Osteocyte (in vitro differentiated cells): Measurements from ENCODE around the gene RAB8A. TPM values are rescaled to one million over a fixed set of nuclear protein-coding genes. Genes with fewer than 3 reads are reported as not detected.

Experiments
- DNase-seq: peaks from one replicate; pipeline ENCODE4 v3.0.0; 2021; ENCODE audit warnings: mixed read lengths; ENCODE audit not compliant: unreplicated experiment; ENCODE audit errors: extremely low spot score
- H3K27ac Mint-ChIP-seq: one replicate; pipeline ENCODE4 v1.8.0; 2021; ENCODE audit warnings: mild to moderate bottlenecking, mixed read lengths; ENCODE audit not compliant: unreplicated experiment
- H3K27me3 Mint-ChIP-seq: one replicate; pipeline ENCODE4 v1.8.0; 2021; ENCODE audit warnings: mixed read lengths; ENCODE audit not compliant: unreplicated experiment
- H3K36me3 Mint-ChIP-seq: one replicate; pipeline ENCODE4 v1.8.0; 2021; ENCODE audit warnings: mixed read lengths; ENCODE audit not compliant: unreplicated experiment
- H3K4me1 Mint-ChIP-seq: one replicate; pipeline ENCODE4 v1.8.0; 2021; ENCODE audit warnings: mixed read lengths; ENCODE audit not compliant: unreplicated experiment
- H3K4me3 Mint-ChIP-seq: one replicate; pipeline ENCODE4 v1.8.0; 2021; ENCODE audit warnings: mild to moderate bottlenecking, moderate library complexity, mixed read lengths; ENCODE audit not compliant: unreplicated experiment
- H3K9me3 Mint-ChIP-seq: one replicate; pipeline ENCODE4 v1.8.0; 2021; ENCODE audit warnings: mixed read lengths; ENCODE audit not compliant: unreplicated experiment
- CTCF ChIP-seq: fragments of 200-600 bp; sonication (generic); IDR thresholded peaks from 2 replicates; pipeline ENCODE4 v1.5.0; 2021; ENCODE audit warnings: antibody characterized with exemption, mild to moderate bottlenecking, moderate library complexity
- long read RNA-seq: library from polyadenylated mRNA; unstranded; transcript quantifications from one replicate; pipeline ENCODE4 v2.0.0, GENCODE V29; 2021
- total RNA-seq: library from RNA; stranded (reverse); gene quantifications from 2 replicates; pipeline ENCODE4 v1.2.1, GENCODE V29; 2021

Gene RAB8A
- 55.9 and 61.1 TPM in 2 replicates for total RNA-seq
- long read RNA-seq, transcript RAB8A-201 (8 exons, 2,827 nt): major isoform, 548 of 576 reads
- long read RNA-seq, transcript RAB8A-202 (8 exons, 1,315 nt): minor isoform, 5 of 576 reads
- long read RNA-seq, partial matches to known transcripts: 2 of 576 reads
- long read RNA-seq, other reads (novel, unspliced or antisense): 20 of 576 reads

GRCh38 chr19:16111160-16111908 lies at the start of gene RAB8A:
Gene RAB8A, plus strand, starts transcription at chr19:16111889. Its CDS starts 13 bp downstream, at chr19:16111902.
- Mint-ChIP-seq H3K4me1 (peaks cover 20% of the 10 kb centered on the region), H3K36me3 (peaks cover 4% of the 10 kb centered on the region), H3K9me3 (no peaks in the 10 kb centered on the region), H3K27me3 (no peaks in the 10 kb centered on the region), H3K4me3 (peak within 1 kb of the TSS; percentile 96), H3K27ac (peak within 1 kb of the TSS; percentile 97)
- DNase-seq: peak; percentile 100
- peak; percentile 97 for TF ChIP-seq CTCF

GRCh38 chr19:16061943-16062342 lies 49.7 kb upstream of the RAB8A start:
- Mint-ChIP-seq H3K4me1 (peaks cover 33% of the 10 kb centered on the region), H3K4me3 (no peak overlapping the region), H3K36me3 (no peaks in the 10 kb centered on the region), H3K27me3 (peaks cover 2% of the 10 kb centered on the region), H3K27ac (no peak overlapping the region), H3K9me3 (peaks cover 11% of the 10 kb centered on the region)
- TF ChIP-seq CTCF: no peak
- DNase-seq: no peak

GRCh38 chr19:16062789-16063188 lies 48.9 kb upstream of the RAB8A start:
- H3K4me1 Mint-ChIP-seq: peaks cover 36% of the 10 kb centered on the region

GRCh38 chr19:16064209-16064889 lies 47.3 kb upstream of the RAB8A start:
- H3K36me3 Mint-ChIP-seq: no peaks in the 10 kb centered on the region
- H3K27me3 Mint-ChIP-seq: no peaks in the 10 kb centered on the region
- H3K9me3 Mint-ChIP-seq: peaks cover 7% of the 10 kb centered on the region
- DNase-seq: no peak
- TF ChIP-seq CTCF: no peak
- H3K27ac Mint-ChIP-seq: peak overlapping the region; percentile 73
- peaks cover 36% of the 10 kb centered on the region for H3K4me1 Mint-ChIP-seq
- H3K4me3 Mint-ChIP-seq: no peak overlapping the region

More at GRCh38 chr19:16062789-16063188, 48.9 kb upstream of the RAB8A start:
- peak; percentile 77 for TF ChIP-seq CTCF
- Mint-ChIP-seq H3K27ac (no peak overlapping the region), H3K27me3 (no peaks in the 10 kb centered on the region), H3K4me3 (no peak overlapping the region), H3K36me3 (no peaks in the 10 kb centered on the region), H3K9me3 (peaks cover 7% of the 10 kb centered on the region)
- DNase-seq: no peak

GRCh38 chr19:16066611-16067104 lies 45.0 kb upstream of the RAB8A start:
- H3K36me3 Mint-ChIP-seq: no peaks in the 10 kb centered on the region
- H3K27me3 Mint-ChIP-seq: no peaks in the 10 kb centered on the region
- no peaks in the 10 kb centered on the region for H3K9me3 Mint-ChIP-seq
- no peak for DNase-seq
- peaks cover 42% of the 10 kb centered on the region for H3K4me1 Mint-ChIP-seq
- H3K4me3 Mint-ChIP-seq: peak overlapping the region; percentile 3
- TF ChIP-seq CTCF: no peak
- peak overlapping the region; percentile 85 for H3K27ac Mint-ChIP-seq
